ENCODE results near the gene SLC35A4. TPM values are rescaled to one million over a fixed set of nuclear protein-coding genes. Genes with fewer than 3 reads are reported as not detected.
"Not testable (repeated sequence)": the region's sequence is repeated elsewhere in the genome, so short reads cannot be mapped to it uniquely, and the experiment has no call there.

Gene SLC35A4
- total RNA-seq, 1 experiment from 2014 or later, result 62.3 TPM

DNA sequence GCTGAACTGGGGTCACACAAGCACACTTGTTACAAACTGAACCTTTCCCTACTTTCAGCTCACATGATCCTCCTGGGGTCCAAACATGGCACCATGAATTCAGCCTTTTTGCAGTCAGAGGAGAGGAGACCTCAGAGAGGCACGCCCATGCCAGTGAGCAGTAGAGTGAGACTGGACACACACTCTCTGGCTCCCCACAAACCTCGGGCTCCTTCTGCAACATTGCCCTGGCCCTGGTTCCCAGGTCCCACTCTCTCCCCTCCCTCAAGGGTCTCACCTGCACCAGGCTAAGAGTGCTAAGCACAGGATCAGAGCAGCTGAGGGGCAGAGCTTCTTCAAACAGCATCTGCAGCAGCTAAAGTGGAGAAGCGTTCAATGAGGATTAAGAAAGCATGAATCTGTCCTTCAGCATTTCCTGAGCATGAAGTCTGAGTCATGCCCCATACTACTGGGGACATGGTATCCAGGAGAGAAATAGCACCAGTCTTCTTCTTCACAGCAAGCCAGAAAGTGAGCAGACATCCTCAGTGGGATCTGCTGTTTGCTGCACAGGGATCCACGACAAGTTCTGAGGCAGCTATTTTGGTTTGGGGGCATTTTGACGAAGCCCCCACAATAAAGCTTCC, 27.2 kb downstream of the SLC35A4 start:
- Histone ChIP-seq H3K27me3 (no peaks in the 10 kb centered on the region), H3K27ac (no peak overlapping the region), H3K9me3 (replicated peaks) (no peaks in the 10 kb centered on the region; the same call in 1 of the 2 replicates), H3K36me3 (no peaks in the 10 kb centered on the region), H3K4me1 (no peaks in the 10 kb centered on the region), H3K4me3 (no peak overlapping the region)
- no peak for DNase-seq

DNA sequence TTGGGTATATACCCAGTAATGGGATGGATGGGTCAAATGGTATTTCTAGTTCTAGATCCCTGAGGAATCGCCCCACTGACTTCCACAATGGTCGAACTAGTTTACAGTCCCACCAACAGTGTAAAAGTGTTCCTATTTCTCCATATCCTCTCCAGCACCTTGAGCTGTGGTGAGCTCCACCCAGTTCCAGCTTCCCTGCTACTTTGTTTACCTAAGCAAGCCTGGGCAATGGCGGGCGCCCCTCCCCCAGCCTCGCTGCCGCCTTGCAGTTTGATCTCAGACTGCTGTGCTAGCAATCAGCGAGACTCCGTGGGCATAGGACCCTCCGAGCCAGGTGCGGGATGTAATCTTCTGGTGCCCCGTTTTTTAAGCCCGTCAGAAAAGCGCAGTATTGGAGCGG, 28.4 kb downstream of the SLC35A4 start:
- not testable (repeated sequence) for H3K27me3 ChIP-seq; DNase-seq; H3K9me3 ChIP-seq (replicated peaks); H3K4me3 ChIP-seq; H3K36me3 ChIP-seq; H3K27ac ChIP-seq; H3K4me1 ChIP-seq

DNA sequence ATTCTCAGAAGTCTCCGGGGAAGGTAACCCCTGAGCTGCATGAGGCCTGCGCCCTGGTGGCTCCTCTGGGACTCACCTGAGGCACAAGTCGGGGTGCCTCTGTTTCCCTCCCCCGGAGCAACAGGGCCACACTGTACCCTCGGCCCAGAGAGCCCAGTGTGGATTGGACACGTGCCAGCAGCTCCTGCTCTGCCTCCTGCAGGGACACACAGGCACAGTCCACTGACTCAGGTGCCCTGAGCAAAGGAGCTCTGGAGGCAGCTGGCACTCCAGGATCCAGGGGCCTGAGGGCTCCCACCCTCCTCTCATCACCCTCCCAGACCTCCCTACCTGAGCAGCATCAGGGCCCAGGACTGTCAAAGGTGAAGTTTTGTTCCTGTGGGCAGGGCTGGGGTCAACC, 29.5 kb downstream of the SLC35A4 start:
- Histone ChIP-seq H3K36me3 (no peaks in the 10 kb centered on the region), H3K9me3 (replicated peaks) (no peaks in the 10 kb centered on the region), H3K4me1 (no peaks in the 10 kb centered on the region), H3K27me3 (no peaks in the 10 kb centered on the region), H3K4me3 (no peak overlapping the region), H3K27ac (no peak overlapping the region)
- DNase-seq, result no peak

DNA sequence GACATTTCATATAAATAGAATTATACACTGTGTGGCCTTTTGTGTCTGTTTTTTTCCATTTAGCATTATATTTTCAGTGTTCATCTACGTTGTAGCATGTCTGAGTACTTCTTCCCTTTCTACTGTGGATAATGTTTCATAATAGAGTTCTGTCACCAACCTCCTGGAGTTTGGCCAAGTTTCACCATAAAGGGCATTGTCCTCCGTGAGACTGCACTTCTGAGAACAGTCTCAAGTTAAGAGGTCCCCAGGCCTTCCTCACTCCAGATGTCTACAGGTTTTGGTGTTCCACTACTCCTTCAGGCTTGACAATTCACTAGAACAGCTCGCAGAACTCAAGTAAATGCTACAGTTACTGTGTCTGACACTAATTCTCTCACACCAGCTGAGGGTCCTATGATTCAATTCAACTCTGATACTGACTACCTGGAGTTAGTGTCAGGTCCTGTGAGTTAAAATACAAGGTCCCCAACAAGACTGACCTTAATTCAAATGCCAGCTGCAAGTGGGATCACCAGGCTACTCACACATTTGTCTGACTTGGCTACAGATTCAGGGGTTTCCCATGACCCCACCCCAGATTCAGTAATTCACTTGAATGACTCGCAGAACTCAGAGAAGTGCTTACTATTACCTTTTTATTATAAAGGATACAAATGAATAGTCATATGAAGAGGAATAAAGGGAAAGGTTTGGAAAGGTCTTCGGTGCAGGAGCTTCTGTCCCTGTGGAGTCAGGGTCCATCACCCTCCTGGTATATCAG, 31.1 kb downstream of the SLC35A4 start:
- no peak overlapping the region for H3K27ac ChIP-seq
- H3K36me3 ChIP-seq, result no peaks in the 10 kb centered on the region
- peak in 1 of 2 experiments; percentile 44 for DNase-seq
- no peaks in the 10 kb centered on the region for H3K9me3 ChIP-seq (replicated peaks)
- no peaks in the 10 kb centered on the region for H3K27me3 ChIP-seq
- H3K4me1 ChIP-seq, result no peaks in the 10 kb centered on the region
- no peak overlapping the region for H3K4me3 ChIP-seq

DNA sequence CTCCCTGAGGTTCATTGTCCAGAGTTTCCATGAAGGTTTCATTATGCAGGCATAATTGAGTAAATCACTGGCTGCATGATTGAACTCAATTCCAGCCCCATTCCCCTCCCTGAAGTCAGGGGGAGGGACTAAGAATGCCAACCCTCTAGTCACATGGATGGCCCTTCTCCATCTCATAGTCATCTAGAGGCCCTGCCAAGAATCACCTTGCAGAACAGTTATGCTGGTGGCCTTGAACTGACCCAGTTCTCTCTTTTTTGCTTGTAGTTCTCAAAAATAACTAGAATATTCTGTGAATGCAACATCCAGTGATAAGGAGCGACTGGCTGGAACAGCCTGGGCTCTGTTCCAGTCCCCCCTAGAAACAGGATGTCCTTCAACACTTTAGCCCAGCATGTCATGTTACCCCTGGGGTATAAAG, 31.7 kb downstream of the SLC35A4 start:
- Histone ChIP-seq H3K36me3 (no peaks in the 10 kb centered on the region), H3K27me3 (no peaks in the 10 kb centered on the region), H3K4me1 (no peaks in the 10 kb centered on the region), H3K4me3 (no peak overlapping the region), H3K9me3 (replicated peaks) (no peaks in the 10 kb centered on the region), H3K27ac (no peak overlapping the region)
- no peak for DNase-seq

DNA sequence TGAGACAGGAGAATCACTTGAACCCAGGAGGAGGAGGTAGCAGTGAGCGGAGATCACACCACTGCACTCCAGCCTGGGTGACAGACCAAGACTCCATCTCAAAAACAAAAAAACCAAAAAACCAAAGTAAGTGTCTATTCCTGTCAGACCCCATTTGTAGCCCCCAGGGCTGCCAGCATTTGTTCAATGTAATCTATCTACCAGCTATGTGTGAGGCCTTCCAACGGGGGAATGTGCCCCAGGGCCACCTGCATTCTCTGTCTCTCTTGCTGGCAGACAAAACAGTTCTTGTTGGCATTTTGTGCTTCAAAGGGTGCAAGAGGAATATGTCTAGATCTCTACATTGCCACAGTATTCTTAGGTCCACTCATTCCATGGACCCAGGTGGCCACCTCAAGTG, 34.2 kb downstream of the SLC35A4 start:
- Histone ChIP-seq H3K27ac (no peak overlapping the region), H3K9me3 (replicated peaks) (no peaks in the 10 kb centered on the region), H3K36me3 (no peaks in the 10 kb centered on the region), H3K27me3 (no peaks in the 10 kb centered on the region), H3K4me1 (no peaks in the 10 kb centered on the region), H3K4me3 (no peak overlapping the region)
- DNase-seq, result no peak

DNA sequence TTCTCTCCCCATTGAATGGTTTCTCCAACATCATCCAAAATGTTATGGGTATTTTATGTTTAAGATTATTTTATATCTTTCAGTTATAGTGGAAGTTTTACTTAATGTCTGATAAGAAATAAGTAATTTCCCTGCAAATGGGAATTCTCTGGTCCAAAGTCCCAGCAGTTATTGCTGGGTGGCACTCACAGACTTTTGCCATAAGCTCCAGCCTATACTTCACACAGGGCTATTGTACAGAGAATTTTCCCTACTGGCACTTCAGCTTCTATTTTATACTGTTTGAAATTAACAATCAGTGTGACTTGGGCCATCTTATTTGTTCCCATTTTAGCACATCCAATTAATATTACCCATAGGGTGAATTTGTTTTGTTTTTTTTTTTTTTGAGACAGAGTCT, 35.5 kb downstream of the SLC35A4 start:
- Histone ChIP-seq H3K27ac (no peak overlapping the region), H3K4me3 (no peak overlapping the region), H3K9me3 (replicated peaks) (no peaks in the 10 kb centered on the region), H3K4me1 (no peaks in the 10 kb centered on the region), H3K27me3 (no peaks in the 10 kb centered on the region), H3K36me3 (no peaks in the 10 kb centered on the region)
- no peak for DNase-seq

DNA sequence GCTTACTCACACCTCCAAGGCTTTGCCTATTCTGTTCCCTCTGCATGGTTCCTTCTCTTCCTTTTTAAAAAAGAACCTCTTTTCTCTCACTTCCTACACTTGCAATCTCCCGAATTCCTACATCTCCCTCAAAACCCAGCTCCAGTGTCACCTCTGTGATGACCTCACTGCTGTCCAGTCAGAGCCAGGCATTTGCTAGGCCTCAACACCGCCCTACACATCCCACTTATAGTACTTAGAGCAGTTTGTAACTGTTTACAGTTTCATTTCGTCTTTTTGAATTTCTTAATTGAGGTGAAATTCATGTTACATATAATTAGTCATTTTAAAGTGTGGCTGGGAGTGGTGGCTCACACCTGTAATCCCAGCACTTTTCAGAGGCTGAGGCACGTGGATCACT, 37.5 kb downstream of the SLC35A4 start:
- no peak for DNase-seq
- no peak overlapping the region for H3K4me3 ChIP-seq
- no peak overlapping the region for H3K27ac ChIP-seq
- H3K4me1 ChIP-seq, result no peaks in the 10 kb centered on the region
- H3K27me3 ChIP-seq, result no peaks in the 10 kb centered on the region
- no peaks in the 10 kb centered on the region for H3K36me3 ChIP-seq
- no peaks in the 10 kb centered on the region for H3K9me3 ChIP-seq (replicated peaks)

DNA sequence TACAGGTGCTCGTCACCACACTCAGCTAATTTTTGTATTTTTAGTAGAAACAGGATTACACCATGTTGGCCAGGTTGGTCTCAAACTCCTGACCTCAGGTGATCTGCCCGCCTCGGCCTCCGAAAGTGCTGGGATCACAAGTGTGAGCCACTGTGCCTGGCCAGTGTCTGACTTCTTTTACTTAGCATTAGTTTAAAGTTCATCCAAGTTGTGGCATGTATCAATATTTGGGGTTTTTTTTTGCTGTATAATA, 38.7 kb downstream of the SLC35A4 start:
- H3K27me3 ChIP-seq; H3K27ac ChIP-seq; H3K9me3 ChIP-seq (replicated peaks); DNase-seq; H3K4me1 ChIP-seq; H3K4me3 ChIP-seq; H3K36me3 ChIP-seq: not testable (repeated sequence)

DNA sequence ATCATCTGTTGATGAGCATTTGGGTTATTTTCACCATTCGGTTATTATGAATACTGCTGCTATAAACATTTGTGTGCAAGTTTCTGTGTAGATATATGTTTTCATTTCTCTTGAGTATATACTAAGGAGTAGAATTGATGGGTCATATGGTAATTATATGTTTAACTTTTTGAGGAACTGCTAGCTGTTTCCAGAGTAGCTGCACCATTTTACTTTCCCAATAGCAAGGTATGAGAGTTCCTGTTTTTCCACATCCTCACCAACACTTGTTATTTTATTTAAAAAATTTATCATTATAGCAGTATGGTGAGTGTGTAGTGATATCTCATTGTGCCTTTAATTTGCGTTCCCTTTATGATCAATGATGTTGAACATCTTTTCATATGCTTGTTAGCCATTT, 39.1 kb downstream of the SLC35A4 start:
- Histone ChIP-seq H3K27me3 (no peaks in the 10 kb centered on the region), H3K9me3 (replicated peaks) (no peaks in the 10 kb centered on the region)
- DNase-seq, result no peak

DNA sequence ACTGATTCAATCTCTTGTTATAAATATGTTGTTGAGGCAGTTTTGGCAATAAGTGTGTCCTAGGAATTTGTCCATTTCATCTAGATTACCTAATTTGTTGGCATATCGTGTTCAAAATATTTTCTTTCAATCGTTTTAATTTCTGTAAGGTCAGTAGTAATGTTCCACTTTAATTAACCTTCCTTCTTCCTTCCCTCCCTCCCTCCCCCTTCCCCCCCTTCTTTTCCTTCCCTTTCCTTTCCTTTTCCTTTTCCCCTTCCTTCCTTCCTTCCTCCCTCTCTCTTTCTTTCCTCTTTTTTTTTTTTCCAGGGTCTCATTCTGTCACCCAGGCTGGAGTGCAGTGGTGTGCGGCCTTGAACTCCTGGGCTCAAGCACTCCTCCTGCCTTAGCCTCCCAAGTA, 41.3 kb downstream of the SLC35A4 start:
- H3K4me1 ChIP-seq, result no peaks in the 10 kb centered on the region; the same call in 1 of the 2 replicates
- peaks cover 4% of the 10 kb centered on the region; the same call in 1 of the 2 replicates for H3K9me3 ChIP-seq (replicated peaks)
- no peak overlapping the region for H3K27ac ChIP-seq
- no peak overlapping the region for H3K4me3 ChIP-seq
- no peak for DNase-seq
- H3K36me3 ChIP-seq, result no peaks in the 10 kb centered on the region
- no peaks in the 10 kb centered on the region for H3K27me3 ChIP-seq

More for the DNA sequence above, 39.1 kb downstream of the SLC35A4 start:
- no peaks in the 10 kb centered on the region; the same call in 1 of the 2 replicates for H3K4me1 ChIP-seq
- no peak overlapping the region for H3K4me3 ChIP-seq
- no peak overlapping the region for H3K27ac ChIP-seq
- H3K36me3 ChIP-seq, result no peaks in the 10 kb centered on the region

DNA sequence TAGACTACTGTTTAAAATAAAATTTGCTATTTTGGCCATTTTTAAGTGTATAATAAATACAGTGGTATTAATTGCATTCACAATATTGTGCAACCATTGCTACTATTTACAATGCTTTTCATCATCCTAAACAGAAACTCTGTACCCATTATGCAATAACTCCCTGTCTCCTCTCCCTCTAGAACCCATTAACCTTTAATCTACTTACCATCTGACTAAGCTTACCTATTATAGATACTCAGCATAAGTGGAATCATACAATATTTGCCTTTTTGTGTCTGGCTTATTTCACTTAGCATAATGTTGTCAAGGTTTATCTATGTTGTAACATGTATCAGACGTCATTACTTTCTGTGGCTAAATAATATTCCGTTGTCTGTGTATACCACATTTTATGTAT, 42.4 kb downstream of the SLC35A4 start:
- Histone ChIP-seq H3K4me1 (no peaks in the 10 kb centered on the region; the same call in 1 of the 2 replicates), H3K36me3 (no peaks in the 10 kb centered on the region), H3K9me3 (replicated peaks) (peaks cover 12% of the 10 kb centered on the region), H3K27me3 (no peaks in the 10 kb centered on the region), H3K4me3 (no peak overlapping the region), H3K27ac (no peak overlapping the region)
- no peak for DNase-seq

DNA sequence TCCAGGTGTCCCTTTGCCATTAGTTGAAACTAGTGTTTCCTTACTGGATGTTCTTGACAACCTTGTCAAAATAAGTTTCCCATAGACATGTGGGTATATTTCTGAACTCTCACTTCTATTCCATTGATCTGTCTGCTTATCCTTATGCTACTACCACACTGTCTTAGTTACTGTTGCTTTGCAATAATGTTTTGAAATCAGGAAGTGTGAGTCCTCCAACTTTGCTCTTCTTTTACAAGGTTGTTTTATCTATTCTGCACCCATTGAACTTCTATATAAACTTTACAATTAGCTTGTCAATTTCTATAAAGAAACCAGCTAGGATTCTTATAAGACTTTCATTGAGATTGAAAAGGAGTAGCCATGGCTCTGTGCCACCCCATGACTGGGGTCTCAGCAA, 44.1 kb downstream of the SLC35A4 start:
- Histone ChIP-seq H3K9me3 (replicated peaks) (peaks cover 12% of the 10 kb centered on the region), H3K36me3 (no peaks in the 10 kb centered on the region), H3K4me3 (no peak overlapping the region), H3K27me3 (no peaks in the 10 kb centered on the region), H3K4me1 (no peaks in the 10 kb centered on the region; the same call in 1 of the 2 replicates), H3K27ac (no peak overlapping the region)
- DNase-seq, result no peak

DNA sequence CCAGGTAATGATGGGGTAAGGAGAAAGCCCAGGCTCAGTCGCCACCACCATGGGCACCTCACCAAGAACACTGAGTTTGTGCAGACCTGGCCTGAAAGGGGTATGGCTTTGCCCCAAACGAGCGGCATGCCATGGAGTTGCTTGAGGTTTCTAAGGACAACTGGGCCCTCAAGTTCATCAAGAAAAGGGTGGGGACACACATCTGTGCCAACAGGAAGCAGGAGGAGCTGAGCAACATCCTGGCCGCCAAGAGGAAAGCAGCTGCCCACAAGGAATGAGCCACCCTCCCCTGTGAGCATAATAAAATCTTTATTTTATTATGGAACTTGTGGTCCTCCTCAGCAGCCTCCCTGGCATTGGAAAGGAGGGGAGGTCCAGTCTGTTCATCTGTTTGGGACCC, 44.5 kb downstream of the SLC35A4 start:
- no peak overlapping the region for H3K27ac ChIP-seq
- peak; percentile 24 to 33 for DNase-seq
- H3K27me3 ChIP-seq, result no peaks in the 10 kb centered on the region

DNA sequence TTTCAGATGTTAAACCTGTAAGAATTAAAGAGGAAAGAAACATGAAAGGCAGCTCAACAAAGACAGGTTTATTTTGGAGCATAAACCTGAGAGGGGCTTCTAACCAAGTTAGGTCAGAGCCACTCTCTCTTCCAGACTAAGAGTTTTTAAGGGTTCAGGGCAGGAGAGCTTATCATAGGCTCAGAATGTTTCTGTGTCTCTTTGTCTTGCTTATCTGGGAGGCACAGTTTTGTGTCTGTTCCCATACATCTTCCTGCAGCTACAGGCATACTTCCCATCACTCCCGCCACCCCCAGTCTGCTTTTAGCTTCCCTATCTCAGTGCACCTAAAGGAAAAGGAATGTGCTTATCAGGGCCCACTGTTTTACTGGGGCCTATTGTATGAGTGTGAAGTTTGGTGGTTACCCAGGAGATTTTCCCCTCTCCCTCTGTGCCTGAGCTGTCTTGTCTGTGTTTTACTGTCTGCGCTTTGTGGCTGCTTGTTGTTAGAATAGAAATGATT, 46.4 kb downstream of the SLC35A4 start:
- no peak for DNase-seq
- Histone ChIP-seq H3K4me1 (no peaks in the 10 kb centered on the region; the same call in 1 of the 2 replicates), H3K27me3 (no peaks in the 10 kb centered on the region), H3K4me3 (no peak overlapping the region), H3K27ac (no peak overlapping the region), H3K9me3 (replicated peaks) (peaks cover 12% of the 10 kb centered on the region), H3K36me3 (no peaks in the 10 kb centered on the region)

More for the DNA sequence above, 44.5 kb downstream of the SLC35A4 start:
- H3K36me3 ChIP-seq, result no peaks in the 10 kb centered on the region
- no peaks in the 10 kb centered on the region; the same call in 1 of the 2 replicates for H3K4me1 ChIP-seq
- no peak overlapping the region for H3K4me3 ChIP-seq
- H3K9me3 ChIP-seq (replicated peaks), result peaks cover 12% of the 10 kb centered on the region
